ENCODE measurements around the gene SLC22A3. TPM values are rescaled to one million over a fixed set of nuclear protein-coding genes. Genes with fewer than 3 reads are reported as not detected.

SLC22A3 gene
- total RNA-seq, 1 donor from 2014 or later: 0.07 TPM

DNA sequence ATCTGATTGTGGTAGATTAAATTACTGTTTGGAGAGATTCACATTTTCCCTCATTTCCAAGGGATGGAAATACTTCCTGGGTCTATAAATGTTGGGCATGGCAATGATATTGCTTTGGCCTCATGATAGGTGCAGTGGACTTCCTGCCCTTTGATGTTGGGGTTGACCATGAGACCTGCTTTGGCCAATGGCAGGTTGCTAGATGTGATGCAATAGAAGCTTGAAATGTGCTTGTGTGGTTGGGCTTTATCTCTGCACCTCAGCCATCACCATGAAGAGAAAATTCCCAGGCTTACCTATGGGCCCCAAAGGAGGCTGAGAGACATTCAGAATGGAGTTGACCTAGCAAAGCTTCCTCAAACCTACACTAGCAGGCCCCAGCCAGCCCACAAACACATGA lies 69.4 kb downstream of the SLC22A3 start:
- no peak for DNase-seq (ENCODE audit: low spot score)
- Histone ChIP-seq H3F3A (ENCODE audit: low read depth) (no peaks in the 10 kb centered on the region), H4K20me1 (ENCODE audit: low read depth) (no peaks in the 10 kb centered on the region), H3K4me2 (no peak overlapping the region), H2AFZ (replicated peaks) (no peak overlapping the region), H3K27ac (no peak overlapping the region), H3K9ac (no peak overlapping the region), H3K9me3 (ENCODE audit: low read depth) (no peaks in the 10 kb centered on the region), H3K27me3 (no peaks in the 10 kb centered on the region), H3K36me3 (no peaks in the 10 kb centered on the region), H3K79me2 (ENCODE audit: low read depth) (no peaks in the 10 kb centered on the region), H3K4me3 (no peak overlapping the region), H3K4me1 (no peaks in the 10 kb centered on the region)
- no peak overlapping the region for H3K4me3 Mint-ChIP-seq
- H3K27ac Mint-ChIP-seq: no peak overlapping the region
- TF ChIP-seq EZH2phosphoT487 (IDR thresholded peaks at IDR 0.05) (no peak), EZH2 (IDR thresholded peaks at IDR 0.05) (no peak)
- TF ChIP-seq, protein P1, sequence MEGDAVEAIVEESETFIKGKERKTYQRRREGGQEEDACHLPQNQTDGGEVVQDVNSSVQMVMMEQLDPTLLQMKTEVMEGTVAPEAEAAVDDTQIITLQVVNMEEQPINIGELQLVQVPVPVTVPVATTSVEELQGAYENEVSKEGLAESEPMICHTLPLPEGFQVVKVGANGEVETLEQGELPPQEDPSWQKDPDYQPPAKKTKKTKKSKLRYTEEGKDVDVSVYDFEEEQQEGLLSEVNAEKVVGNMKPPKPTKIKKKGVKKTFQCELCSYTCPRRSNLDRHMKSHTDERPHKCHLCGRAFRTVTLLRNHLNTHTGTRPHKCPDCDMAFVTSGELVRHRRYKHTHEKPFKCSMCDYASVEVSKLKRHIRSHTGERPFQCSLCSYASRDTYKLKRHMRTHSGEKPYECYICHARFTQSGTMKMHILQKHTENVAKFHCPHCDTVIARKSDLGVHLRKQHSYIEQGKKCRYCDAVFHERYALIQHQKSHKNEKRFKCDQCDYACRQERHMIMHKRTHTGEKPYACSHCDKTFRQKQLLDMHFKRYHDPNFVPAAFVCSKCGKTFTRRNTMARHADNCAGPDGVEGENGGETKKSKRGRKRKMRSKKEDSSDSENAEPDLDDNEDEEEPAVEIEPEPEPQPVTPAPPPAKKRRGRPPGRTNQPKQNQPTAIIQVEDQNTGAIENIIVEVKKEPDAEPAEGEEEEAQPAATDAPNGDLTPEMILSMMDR (IDR thresholded peaks at IDR 0.05): no peak
- H3K4me1 Mint-ChIP-seq: peaks cover 3% of the 10 kb centered on the region
- H3K27me3 Mint-ChIP-seq (ENCODE audit: insufficient read depth, low read depth): peaks cover 4% of the 10 kb centered on the region
- H3K36me3 Mint-ChIP-seq: no peaks in the 10 kb centered on the region
- no peaks in the 10 kb centered on the region for H3K9me3 Mint-ChIP-seq

DNA sequence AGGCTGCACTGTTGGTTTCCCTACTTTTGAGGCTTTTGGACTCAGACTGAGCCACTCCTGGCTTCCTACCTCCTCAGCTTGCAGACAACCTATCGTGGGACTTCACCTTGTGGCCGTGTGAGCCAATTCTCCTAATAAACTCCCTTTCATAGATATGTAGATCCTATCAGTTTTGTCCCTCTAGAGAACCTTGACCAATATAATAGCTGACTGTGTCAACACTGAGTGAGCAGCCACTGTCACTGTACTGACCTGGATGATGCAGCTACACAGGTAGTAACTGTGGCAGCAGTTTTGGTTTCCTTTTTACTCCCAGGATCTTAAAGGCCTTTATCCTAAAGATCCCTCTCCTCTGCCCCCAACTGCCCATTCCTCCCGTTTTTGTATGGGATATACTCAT lies 70.2 kb downstream of the SLC22A3 start:
- Histone ChIP-seq H3K27ac (no peak overlapping the region), H3K4me2 (no peak overlapping the region), H4K20me1 (ENCODE audit: low read depth) (no peaks in the 10 kb centered on the region), H3K79me2 (ENCODE audit: low read depth) (no peaks in the 10 kb centered on the region), H3K4me1 (no peaks in the 10 kb centered on the region), H3K4me3 (no peak overlapping the region), H3K9ac (no peak overlapping the region), H3K27me3 (no peaks in the 10 kb centered on the region), H3F3A (ENCODE audit: low read depth) (no peaks in the 10 kb centered on the region), H2AFZ (replicated peaks) (no peak overlapping the region), H3K36me3 (no peaks in the 10 kb centered on the region), H3K9me3 (ENCODE audit: low read depth) (no peaks in the 10 kb centered on the region)
- peaks cover 3% of the 10 kb centered on the region for H3K4me1 Mint-ChIP-seq
- no peaks in the 10 kb centered on the region for H3K9me3 Mint-ChIP-seq
- TF ChIP-seq EZH2phosphoT487 (IDR thresholded peaks at IDR 0.05) (no peak), EZH2 (IDR thresholded peaks at IDR 0.05) (no peak)
- TF ChIP-seq, protein P1 (IDR thresholded peaks at IDR 0.05): no peak
- no peak overlapping the region for H3K4me3 Mint-ChIP-seq
- no peak for DNase-seq (ENCODE audit: low spot score)
- H3K27me3 Mint-ChIP-seq (ENCODE audit: insufficient read depth, low read depth): peaks cover 4% of the 10 kb centered on the region
- H3K27ac Mint-ChIP-seq: no peak overlapping the region
- H3K36me3 Mint-ChIP-seq: no peaks in the 10 kb centered on the region

DNA sequence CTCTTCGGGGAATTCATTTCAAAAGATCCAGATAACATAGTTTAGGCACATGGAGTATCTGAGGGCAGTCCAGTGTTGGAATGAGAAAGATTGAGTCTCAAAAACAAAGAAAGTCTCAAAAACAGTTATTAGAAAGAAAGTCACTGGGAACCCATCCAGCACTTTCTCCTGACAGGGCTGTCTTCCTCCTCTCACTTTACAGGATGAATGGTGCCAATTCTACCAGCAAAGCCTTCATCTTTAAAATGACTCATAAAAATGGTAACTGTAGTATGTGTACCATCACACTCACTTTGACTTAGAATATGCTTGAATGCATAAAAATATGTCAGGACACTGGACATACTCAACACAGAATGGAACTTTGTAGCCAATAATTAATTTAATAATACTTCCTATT lies 71.3 kb downstream of the SLC22A3 start:
- H4K20me1 ChIP-seq (ENCODE audit: low read depth): no peaks in the 10 kb centered on the region
- no peak overlapping the region for H3K4me3 ChIP-seq
- no peak overlapping the region for H3K27ac ChIP-seq
- Mint-ChIP-seq H3K9me3 (no peaks in the 10 kb centered on the region), H3K36me3 (no peaks in the 10 kb centered on the region), H3K4me3 (no peak overlapping the region), H3K27me3 (ENCODE audit: insufficient read depth, low read depth) (peaks cover 4% of the 10 kb centered on the region), H3K27ac (no peak overlapping the region), H3K4me1 (peaks cover 3% of the 10 kb centered on the region)
- no peaks in the 10 kb centered on the region for H3K79me2 ChIP-seq (ENCODE audit: low read depth)
- no peaks in the 10 kb centered on the region for H3K9me3 ChIP-seq (ENCODE audit: low read depth)
- H3K36me3 ChIP-seq: no peaks in the 10 kb centered on the region
- H3K4me2 ChIP-seq: no peak overlapping the region
- TF ChIP-seq EZH2phosphoT487 (IDR thresholded peaks at IDR 0.05): no peak
- no peak for TF ChIP-seq EZH2 (IDR thresholded peaks at IDR 0.05)
- TF ChIP-seq, protein P1 (IDR thresholded peaks at IDR 0.05): no peak
- no peaks in the 10 kb centered on the region for H3F3A ChIP-seq (ENCODE audit: low read depth)
- no peaks in the 10 kb centered on the region for H3K4me1 ChIP-seq
- no peaks in the 10 kb centered on the region for H3K27me3 ChIP-seq
- H2AFZ ChIP-seq (replicated peaks): no peak overlapping the region
- no peak overlapping the region for H3K9ac ChIP-seq
- DNase-seq (ENCODE audit: low spot score): no peak
